Measurements from ENCODE around the gene OR10C1. TPM values are rescaled to one million over a fixed set of nuclear protein-coding genes. Genes with fewer than 3 reads are reported as not detected.

Gene OR10C1
- total and polyA plus RNA-seq, 2 of the 4 experiments (the other 2 are of a cell fraction): not detected

DNA sequence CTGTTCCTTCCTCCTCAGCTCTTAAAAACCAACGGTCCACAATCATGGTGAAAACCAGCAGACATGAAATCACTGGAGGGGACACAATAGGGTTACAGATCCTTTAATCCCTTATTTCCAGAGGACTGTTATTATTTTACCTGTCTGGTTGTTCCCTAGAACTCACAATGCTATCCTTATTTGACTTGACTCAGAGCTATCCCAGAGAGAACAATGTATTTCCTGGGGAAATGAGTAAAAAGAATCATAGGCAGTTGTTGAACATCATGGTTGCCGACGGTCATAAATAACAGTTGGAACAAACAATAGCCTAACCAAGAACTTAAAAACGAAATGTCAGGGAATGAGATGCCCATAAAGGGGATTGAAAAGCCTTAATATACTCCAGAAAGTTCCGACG lies 27.1 kb downstream of the OR10C1 start:
- Histone ChIP-seq H3K36me3 (ENCODE audit: control insufficient read depth, insufficient read depth, low read length) (no peaks in the 10 kb centered on the region), H3K4me3 (ENCODE audit: insufficient read depth, low read depth, low read length) (no peak overlapping the region), H3K4me2 (ENCODE audit: low read depth, low read length) (no peak overlapping the region), H3K27ac (ENCODE audit: insufficient read depth, low read length) (no peak overlapping the region), H3K9ac (ENCODE audit: low read depth, low read length) (no peak overlapping the region), H2BK20ac (ENCODE audit: low read depth, low read length) (no peak overlapping the region), H3K27me3 (ENCODE audit: control insufficient read depth, insufficient read depth, low read length) (no peaks in the 10 kb centered on the region), H2AK5ac (ENCODE audit: low read depth, low read length) (no peak overlapping the region), H3K9me1 (ENCODE audit: insufficient read depth, low read length) (no peaks in the 10 kb centered on the region), H3K9me3 (ENCODE audit: control insufficient read depth, insufficient read depth, low read length) (peaks cover 14% of the 10 kb centered on the region), H4K8ac (ENCODE audit: low read depth in 2 of 2, low read length in 2 of 2) (no peak overlapping the region), H3K14ac (replicated peaks; ENCODE audit: low read depth, low read length) (no peak overlapping the region), H3K23ac (ENCODE audit: low read depth, low read length) (no peak overlapping the region), H3K56ac (ENCODE audit: extremely low read depth, insufficient read depth, low read length) (no peak overlapping the region), H2BK15ac (ENCODE audit: low read depth, low read length) (no peak overlapping the region), H4K5ac (ENCODE audit: low read depth, low read length) (no peak overlapping the region), H2BK5ac (ENCODE audit: low read depth, low read length, poor library complexity, severe bottlenecking) (no peak overlapping the region), H3K79me1 (ENCODE audit: low read depth in 1 of 2, low read length in 2 of 2) (no peaks in the 10 kb centered on the region), H2BK120ac (ENCODE audit: low read depth, low read length) (no peak overlapping the region), H4K91ac (ENCODE audit: insufficient read depth, low read depth, low read length) (no peak overlapping the region), H3K4me1 (ENCODE audit: control insufficient read depth, insufficient read depth, low read length) (no peaks in the 10 kb centered on the region), H2AFZ (replicated peaks; ENCODE audit: low read length, poor library complexity) (no peak overlapping the region), H3K4ac (ENCODE audit: low read depth, low read length) (no peak overlapping the region), H3K18ac (ENCODE audit: low read depth, low read length) (no peak overlapping the region), H2AK9ac (replicated peaks; ENCODE audit: low read depth, low read length, poor library complexity) (no peak overlapping the region), H4K20me1 (ENCODE audit: insufficient read depth, low read length) (no peaks in the 10 kb centered on the region)
- BruUV-seq (replicated peaks): no TSS peak
- intact Hi-C loops (cut with micrococcal nuclease): no loop called here
- ChIA-PET POLR2A (ENCODE audit: unreplicated experiment) (no interaction called here), CTCF (no interaction called here)
- in situ Hi-C loops (cut with MboI; ENCODE audit: low sequenced_read_pairs): no loop called here
- no peak for ATAC-seq (ENCODE audit: low read depth)
- no peak for TF ChIP-seq BHLHE40 (IDR thresholded peaks at IDR 0.05; ENCODE audit: low read depth, low read length)
- no peak for TF ChIP-seq FOS (IDR thresholded peaks at IDR 0.05; ENCODE audit: low read depth, low read length)
- TF ChIP-seq, protein P1, sequence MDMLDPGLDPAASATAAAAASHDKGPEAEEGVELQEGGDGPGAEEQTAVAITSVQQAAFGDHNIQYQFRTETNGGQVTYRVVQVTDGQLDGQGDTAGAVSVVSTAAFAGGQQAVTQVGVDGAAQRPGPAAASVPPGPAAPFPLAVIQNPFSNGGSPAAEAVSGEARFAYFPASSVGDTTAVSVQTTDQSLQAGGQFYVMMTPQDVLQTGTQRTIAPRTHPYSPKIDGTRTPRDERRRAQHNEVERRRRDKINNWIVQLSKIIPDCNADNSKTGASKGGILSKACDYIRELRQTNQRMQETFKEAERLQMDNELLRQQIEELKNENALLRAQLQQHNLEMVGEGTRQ (IDR thresholded peaks at IDR 0.05; ENCODE audit: low read depth, low read length): no peak
- TF ChIP-seq RFX5 (IDR thresholded peaks at IDR 0.05; ENCODE audit: low read depth, low read length): no peak
- TF ChIP-seq RAD21 (IDR thresholded peaks at IDR 0.05; ENCODE audit: low read length): no peak
- no peak for TF ChIP-seq MXI1 (IDR thresholded peaks at IDR 0.05; ENCODE audit: borderline replicate concordance, low read depth, low read length)
- no peak for TF ChIP-seq MAFK (IDR thresholded peaks at IDR 0.05; ENCODE audit: low read depth, low read length)
- no peak for TF ChIP-seq POLR2A (IDR thresholded peaks at IDR 0.05; ENCODE audit: low read depth, low read length)
- TF ChIP-seq NFE2L2 (IDR thresholded peaks at IDR 0.05; ENCODE audit: low read depth, low read length): no peak
- no peak for TF ChIP-seq CHD1 (IDR thresholded peaks at IDR 0.05; ENCODE audit: low read depth, low read length)
- TF ChIP-seq MAZ (IDR thresholded peaks at IDR 0.05; ENCODE audit: borderline replicate concordance, low read depth, low read length): no peak
- no peak for TF ChIP-seq SMC3 (IDR thresholded peaks at IDR 0.05; ENCODE audit: low read depth, low read length)
- TF ChIP-seq, protein P2, sequence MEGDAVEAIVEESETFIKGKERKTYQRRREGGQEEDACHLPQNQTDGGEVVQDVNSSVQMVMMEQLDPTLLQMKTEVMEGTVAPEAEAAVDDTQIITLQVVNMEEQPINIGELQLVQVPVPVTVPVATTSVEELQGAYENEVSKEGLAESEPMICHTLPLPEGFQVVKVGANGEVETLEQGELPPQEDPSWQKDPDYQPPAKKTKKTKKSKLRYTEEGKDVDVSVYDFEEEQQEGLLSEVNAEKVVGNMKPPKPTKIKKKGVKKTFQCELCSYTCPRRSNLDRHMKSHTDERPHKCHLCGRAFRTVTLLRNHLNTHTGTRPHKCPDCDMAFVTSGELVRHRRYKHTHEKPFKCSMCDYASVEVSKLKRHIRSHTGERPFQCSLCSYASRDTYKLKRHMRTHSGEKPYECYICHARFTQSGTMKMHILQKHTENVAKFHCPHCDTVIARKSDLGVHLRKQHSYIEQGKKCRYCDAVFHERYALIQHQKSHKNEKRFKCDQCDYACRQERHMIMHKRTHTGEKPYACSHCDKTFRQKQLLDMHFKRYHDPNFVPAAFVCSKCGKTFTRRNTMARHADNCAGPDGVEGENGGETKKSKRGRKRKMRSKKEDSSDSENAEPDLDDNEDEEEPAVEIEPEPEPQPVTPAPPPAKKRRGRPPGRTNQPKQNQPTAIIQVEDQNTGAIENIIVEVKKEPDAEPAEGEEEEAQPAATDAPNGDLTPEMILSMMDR (conservative IDR thresholded peaks at IDR 0.05; ENCODE audit: low read depth, low read length): no peak
- TF ChIP-seq RCOR1 (IDR thresholded peaks at IDR 0.05; ENCODE audit: insufficient replicate concordance, low read length): no peak
- no peak for DNase-seq
- no CpG with 5 or more reads among the region's 6 CpGs for WGBS, 2 experiments (ENCODE audit: extremely low coverage in 2 of 2, insufficient read length in 1 of 2)
- dilution Hi-C loops (cut with HindIII; ENCODE audit: low sequenced_read_pairs, unreplicated experiment): no loop called here

Measured in IMR-90 (cell line).